Right lobe of liver (tissue), 6 donors: Measurements from ENCODE around the gene KDELR3. TPM values are rescaled to one million over a fixed set of nuclear protein-coding genes. Genes with fewer than 3 reads are reported as not detected.

ENCODE experiments used
- ATAC-seq, 4 donors: fragments of 200-7000 bp; cut with Tn5 transposase; one replicate each; pipeline ENCODE4 v1.9.1; 2020; ENCODE audit warnings: mild to moderate bottlenecking in 4 of 4, moderate library complexity in 4 of 4
- DNase-seq, 3 donors: peaks; one replicate each; pipeline ENCODE4 v3.0.0-alpha.2; 2020
- H3K27ac ChIP-seq, 3 donors: fragments of 200-600 bp; one replicate each; pipeline ENCODE4 v1.8.0; 2022
- H3K27me3 ChIP-seq, 2 donors: fragments of 200-600 bp; one replicate each; pipeline ENCODE4 v1.8.0; 2022
- H3K36me3 ChIP-seq, 4 donors: fragments of 200-600 bp; sonication (generic) in 1 of 4; one replicate each; pipeline versions ENCODE4 v1.5.1 to v1.8.0; 2017 to 2022; ENCODE audit warnings: control low read depth in 1 of 4
- H3K4me1 ChIP-seq, 4 donors: fragments of 200-600 bp; sonication (generic) in 1 of 4; one replicate each; pipeline versions ENCODE4 v1.5.1 to v1.8.0; 2017 to 2022; ENCODE audit warnings: control low read depth in 1 of 4
- H3K4me3 ChIP-seq, 3 donors: fragments of 200-600 bp; one replicate each; pipeline ENCODE4 v1.8.0; 2022
- H3K9me3 ChIP-seq, 4 donors: fragments of 200-600 bp; sonication (generic) in 1 of 4; one replicate each; pipeline versions ENCODE4 v1.5.1 to v1.8.0; 2017 to 2022; ENCODE audit warnings: control low read depth in 1 of 4
- CTCF ChIP-seq, 4 donors: fragments of 200-600 bp in 3 of 4; fragments of 450-650 bp in 1 of 4; IDR thresholded peaks; one replicate each; pipeline versions ENCODE4 v1.5.1 to v1.8.0; 2016 to 2022; ENCODE audit warnings: antibody characterized with exemption in 4 of 4, mild to moderate bottlenecking in 2 of 4
- POLR2A ChIP-seq: fragments of 450-650 bp; IDR thresholded peaks from one replicate; pipeline ENCODE4 v1.6.1; 2017; ENCODE audit warnings: antibody characterized with exemption, mild to moderate bottlenecking
- WGBS: methylation state at CpG from one replicate; pipeline ENCODE4 v1.1.6; 2018; ENCODE audit warnings: low coverage, low lambda C conversion rate; ENCODE audit not compliant: insufficient coverage; ENCODE audit errors: missing lambda C conversion rate; 5-methylcytosine and 5-hydroxymethylcytosine counted together
- intact Hi-C, 2 donors: fragments of 100-400 bp; cut with DNase I; formaldehyde crosslinking; loops; one replicate each; pipeline versions ENCODE4 v1.11.2 to v1.14.1; 2022
- total RNA-seq, 6 experiments: library from RNA; depleted of rRNA in 2 of 6; stranded (reverse); fragments of >200 nt in 2 of 6; fragmentation: NEBNext Ultra II Directional in 3 of 6; extraction: Animal tissue kit (Norgen Biotek cat#: 25700) in 3 of 6; gene quantifications; one replicate each; pipeline versions ENCODE4 v1.1.0 to v1.2.4, GENCODE V29; 2016 to 2023
- donor health status: DM: no; HTN: yes; CAD: no.
- donor health status: DM: no; HTN: no; CAD: no.
- donor health status: DM: no; HTN: no; CAD: no.
- donor health status: DM: no; HTN: yes; CAD: no.
- donor health status: DM: no; HTN: yes; CAD: no.

KDELR3 gene
- total RNA-seq, 6 experiments from 2014 or later = 2.4 to 53.8 (median 12.8) TPM

GRCh38 chr22:38523479-38523878 lies 55.6 kb downstream of the KDELR3 start:
- H3K9me3 ChIP-seq = no peaks in the 10 kb centered on the region
- intact Hi-C loops = no loop called here
- no peaks in the 10 kb centered on the region for H3K27me3 ChIP-seq
- ATAC-seq = no peak
- H3K4me1 ChIP-seq = no peaks in the 10 kb centered on the region
- TF ChIP-seq CTCF (IDR thresholded peaks at IDR 0.05) (no peak), POLR2A (no peak)
- no peak overlapping the region for H3K27ac ChIP-seq
- no peak overlapping the region for H3K4me3 ChIP-seq
- whole genome bisulfite sequencing = 88% methylated on average over 5 of the region's 5 CpGs
- no peak for DNase-seq
- no peaks in the 10 kb centered on the region for H3K36me3 ChIP-seq

- intact Hi-C loops = no loop called here
- H3K36me3 ChIP-seq = no peaks in the 10 kb centered on the region
- TF ChIP-seq CTCF (IDR thresholded peaks at IDR 0.05) (no peak), POLR2A (no peak)
- no peak overlapping the region for H3K27ac ChIP-seq
- no peak overlapping the region for H3K4me3 ChIP-seq
- DNase-seq = no peak
- no peaks in the 10 kb centered on the region for H3K9me3 ChIP-seq
- H3K4me1 ChIP-seq = no peaks in the 10 kb centered on the region
- H3K27me3 ChIP-seq = no peaks in the 10 kb centered on the region
- WGBS = 75% methylated on average over 3 of the region's 3 CpGs
- no peak for ATAC-seq
Measured at GRCh38 chr22:38524429-38524828, 56.5 kb downstream of the KDELR3 start.

- H3K4me3 ChIP-seq = no peak overlapping the region
- 91% methylated on average over 4 of the region's 4 CpGs for WGBS
- TF ChIP-seq CTCF (IDR thresholded peaks at IDR 0.05) (no peak), POLR2A (no peak)
- intact Hi-C loops = no loop called here
- ATAC-seq = no peak
- H3K9me3 ChIP-seq = no peaks in the 10 kb centered on the region
- H3K27me3 ChIP-seq = no peaks in the 10 kb centered on the region
- DNase-seq = no peak
- no peaks in the 10 kb centered on the region for H3K4me1 ChIP-seq
- no peak overlapping the region for H3K27ac ChIP-seq
- no peaks in the 10 kb centered on the region for H3K36me3 ChIP-seq
Measured at GRCh38 chr22:38531251-38531938, 63.5 kb downstream of the KDELR3 start.

Other genes with a start within 250 kb of the KDELR3 start
- 10 to 100 TPM in 5 of 6 experiments, 1 to 10 TPM in 1; 7.9 to 42.6 (median 16.9) TPM for gene TMEM184B, start 195.1 kb upstream of the KDELR3 start, total RNA-seq
- 10 to 100 TPM; 19.9 to 41.8 (median 27.4) TPM for gene CSNK1E, start 150.7 kb upstream of the KDELR3 start, total RNA-seq
- not detected for gene KCNJ4, start 12.9 kb upstream of the KDELR3 start, total RNA-seq
- 100 to 1,000 TPM; 128 to 205 (median 184) TPM for gene DDX17, start 38.2 kb downstream of the KDELR3 start, total RNA-seq
- gene DMC1, start 102.1 kb downstream of the KDELR3 start, total RNA-seq = under 1 TPM in 1 of 6 experiments, not detected in 5; 0.55 TPM
- under 1 TPM in 4 of 6 experiments, not detected in 2; 0.02 to 0.20 (median 0.16) TPM for gene FAM227A, start 188.3 kb downstream of the KDELR3 start, total RNA-seq
- 10 to 100 TPM in 4 of 6 experiments, 1 to 10 TPM in 2; 6.1 to 14.4 (median 11.6) TPM for gene CBY1, start 188.5 kb downstream of the KDELR3 start, total RNA-seq
- gene TOMM22, start 213.9 kb downstream of the KDELR3 start, total RNA-seq = 10 to 100 TPM; 23.2 to 36.8 (median 32.4) TPM
- gene JOSD1, start 232.8 kb downstream of the KDELR3 start, total RNA-seq = 10 to 100 TPM; 13.0 to 32.2 (median 21.7) TPM
- gene GTPBP1, start 237.8 kb downstream of the KDELR3 start, total RNA-seq = 10 to 100 TPM; 13.4 to 21.6 (median 16.7) TPM